Astrocyte of the cerebellum (primary cell): ENCODE results near the gene ADM.
A peak's percentile ranks its signal among the peaks of the same experiment; 100 is the strongest.
"Not testable (repeated sequence)": the region's sequence is repeated elsewhere in the genome, so short reads cannot be mapped to it uniquely, and the experiment has no call there.

Experiments used
- DNase-seq: peaks from one replicate; pipeline ENCODE4 v3.0.0-alpha.2; 2011; ENCODE audit warnings: low read depth
- H3K4me3 ChIP-seq: 2 replicates; pipeline ENCODE4 v1.5.1; 2011; ENCODE audit warnings: mild to moderate bottlenecking, low read depth, low read length, moderate library complexity
- in situ Hi-C: cut with HindIII; loops from 2 replicates; pipeline ENCODE4 v1.10.0; 2017; ENCODE audit warnings: low sequenced_read_pairs
- TF ChIP-seq, protein P1 (sequence below): IDR thresholded peaks from 2 replicates; pipeline ENCODE4 v1.5.1; 2012; ENCODE audit warnings: low read length, low read depth, moderate library complexity, mild to moderate bottlenecking; ENCODE audit errors: missing control alignments

ADM gene, protein sequence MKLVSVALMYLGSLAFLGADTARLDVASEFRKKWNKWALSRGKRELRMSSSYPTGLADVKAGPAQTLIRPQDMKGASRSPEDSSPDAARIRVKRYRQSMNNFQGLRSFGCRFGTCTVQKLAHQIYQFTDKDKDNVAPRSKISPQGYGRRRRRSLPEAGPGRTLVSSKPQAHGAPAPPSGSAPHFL

DNA sequence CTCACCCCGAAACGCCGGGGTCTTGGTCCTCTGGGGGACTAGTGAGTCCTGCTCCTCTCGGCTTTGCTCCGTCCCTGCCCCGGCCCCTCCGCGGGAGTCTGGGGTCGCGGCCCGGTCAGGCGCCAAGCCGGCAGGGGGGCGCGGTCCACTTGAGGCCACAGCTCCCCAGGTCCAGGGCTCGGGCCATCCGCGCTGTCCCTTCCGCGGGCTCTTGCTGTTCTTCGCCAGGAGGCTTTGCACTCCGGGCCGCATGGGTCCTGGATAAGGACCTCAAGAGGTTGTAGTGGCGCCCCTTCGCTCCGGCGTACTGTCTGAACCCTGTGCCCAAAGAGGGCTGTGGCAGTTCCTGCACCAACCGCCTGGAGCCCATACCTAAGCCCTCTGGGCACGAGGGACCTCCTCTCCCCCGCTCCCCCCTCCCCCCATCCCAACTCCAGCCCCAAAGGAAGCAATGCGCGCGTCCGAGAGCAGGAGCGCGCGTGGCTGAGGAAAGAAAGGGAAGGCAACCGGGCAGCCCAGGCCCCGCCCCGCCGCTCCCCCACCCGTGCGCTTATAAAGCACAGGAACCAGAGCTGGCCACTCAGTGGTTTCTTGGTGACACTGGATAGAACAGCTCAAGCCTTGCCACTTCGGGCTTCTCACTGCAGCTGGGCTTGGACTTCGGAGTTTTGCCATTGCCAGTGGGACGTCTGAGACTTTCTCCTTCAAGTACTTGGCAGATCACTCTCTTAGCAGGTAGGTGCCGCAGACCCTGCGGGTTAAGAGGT lies at the start of gene ADM:
ADM (plus strand) TSS at position 579 of the 767 bp plus-strand sequence. CDS start 628 bp downstream, outside the sequence.
- DNase-seq = peak; percentile 82
- peak within 1 kb of the TSS; percentile 84 for H3K4me3 ChIP-seq
- in situ Hi-C loops = loop anchor here (5.0 kb wide), 2 partner anchors 552 to 687 kb away; no protein-coding TSS in a partner anchor
- TF ChIP-seq, protein P1, sequence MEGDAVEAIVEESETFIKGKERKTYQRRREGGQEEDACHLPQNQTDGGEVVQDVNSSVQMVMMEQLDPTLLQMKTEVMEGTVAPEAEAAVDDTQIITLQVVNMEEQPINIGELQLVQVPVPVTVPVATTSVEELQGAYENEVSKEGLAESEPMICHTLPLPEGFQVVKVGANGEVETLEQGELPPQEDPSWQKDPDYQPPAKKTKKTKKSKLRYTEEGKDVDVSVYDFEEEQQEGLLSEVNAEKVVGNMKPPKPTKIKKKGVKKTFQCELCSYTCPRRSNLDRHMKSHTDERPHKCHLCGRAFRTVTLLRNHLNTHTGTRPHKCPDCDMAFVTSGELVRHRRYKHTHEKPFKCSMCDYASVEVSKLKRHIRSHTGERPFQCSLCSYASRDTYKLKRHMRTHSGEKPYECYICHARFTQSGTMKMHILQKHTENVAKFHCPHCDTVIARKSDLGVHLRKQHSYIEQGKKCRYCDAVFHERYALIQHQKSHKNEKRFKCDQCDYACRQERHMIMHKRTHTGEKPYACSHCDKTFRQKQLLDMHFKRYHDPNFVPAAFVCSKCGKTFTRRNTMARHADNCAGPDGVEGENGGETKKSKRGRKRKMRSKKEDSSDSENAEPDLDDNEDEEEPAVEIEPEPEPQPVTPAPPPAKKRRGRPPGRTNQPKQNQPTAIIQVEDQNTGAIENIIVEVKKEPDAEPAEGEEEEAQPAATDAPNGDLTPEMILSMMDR = peak; percentile 49

DNA sequence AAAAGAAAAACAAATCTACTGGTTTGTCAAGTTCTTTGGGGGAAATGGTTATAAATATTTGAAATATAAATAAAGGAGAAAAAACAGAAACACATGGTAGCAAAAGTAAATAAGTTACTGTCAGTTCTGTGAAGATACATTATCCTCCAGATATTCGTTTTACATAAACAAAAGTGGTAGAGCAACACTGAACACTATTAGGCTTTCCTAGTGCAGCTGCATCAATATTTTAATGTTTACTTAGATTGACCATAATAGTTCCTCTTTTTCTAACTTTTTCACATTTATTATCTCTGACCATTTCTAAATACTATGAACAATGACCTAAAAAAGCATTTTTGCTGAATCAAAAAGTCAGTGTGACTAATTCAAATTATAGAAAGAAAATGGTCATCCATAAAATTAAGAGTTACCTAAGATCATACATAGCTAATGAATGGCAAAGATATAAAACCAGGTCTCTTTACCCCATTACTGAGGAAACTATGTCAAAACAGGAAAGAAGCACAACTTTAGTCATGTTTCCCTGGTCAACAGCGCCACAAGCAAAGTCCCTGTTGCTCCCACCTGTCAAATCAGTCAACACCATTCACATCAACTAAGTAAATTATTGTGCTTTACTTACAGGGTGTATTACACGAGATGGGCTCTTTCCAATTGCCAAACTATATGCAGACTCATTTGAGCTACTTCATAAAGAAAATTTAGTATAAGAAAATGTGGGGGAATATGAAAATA lies 49.3 kb upstream of the ADM start:
- H3K4me3 ChIP-seq = no peak overlapping the region
- TF ChIP-seq, protein P1 = no peak
- no peak for DNase-seq
- in situ Hi-C loops = no loop called here

DNA sequence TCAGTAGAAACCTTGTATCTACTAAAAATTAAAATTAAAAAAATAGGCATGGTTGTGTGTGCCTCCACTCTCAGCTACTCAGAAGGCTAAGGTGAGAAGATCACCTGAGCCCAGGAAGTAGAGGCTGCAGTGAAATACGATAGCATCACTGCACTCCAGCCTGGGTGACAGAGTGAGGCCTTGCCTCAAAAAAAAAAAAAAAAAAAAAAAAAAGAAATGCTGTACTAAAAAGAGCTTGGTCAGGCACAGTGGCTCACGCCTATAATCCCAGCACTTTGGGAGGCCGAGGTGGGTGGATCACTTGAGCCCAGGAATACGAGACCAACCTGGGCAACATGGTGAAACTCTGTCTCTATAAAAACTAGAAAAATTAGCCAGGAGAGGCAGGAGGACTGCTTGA lies 47.4 kb upstream of the ADM start:
- TF ChIP-seq, protein P1 = no peak
- no peak for DNase-seq
- H3K4me3 ChIP-seq = no peak overlapping the region
- in situ Hi-C loops = no loop called here

DNA sequence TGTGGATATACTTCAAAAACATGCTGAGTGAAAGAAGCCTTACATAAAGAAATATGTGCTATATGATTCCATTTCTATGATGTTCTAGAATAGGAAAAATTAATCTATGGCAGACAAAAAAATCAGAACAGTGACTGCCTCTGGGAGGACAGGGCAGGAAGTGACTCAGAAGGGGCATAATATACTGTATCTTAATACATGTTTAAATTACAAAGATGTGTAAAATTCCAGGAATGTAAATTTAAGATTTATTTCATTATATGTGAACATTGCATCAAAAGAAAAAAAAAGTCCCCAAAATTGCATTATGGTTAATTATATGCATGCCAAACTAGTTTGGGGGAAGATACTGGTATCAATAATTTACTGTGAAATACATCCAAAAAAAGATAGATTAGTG lies 43.1 kb upstream of the ADM start:
- H3K4me3 ChIP-seq = no peak overlapping the region
- DNase-seq = no peak
- TF ChIP-seq, protein P1 = no peak
- in situ Hi-C loops = no loop called here

DNA sequence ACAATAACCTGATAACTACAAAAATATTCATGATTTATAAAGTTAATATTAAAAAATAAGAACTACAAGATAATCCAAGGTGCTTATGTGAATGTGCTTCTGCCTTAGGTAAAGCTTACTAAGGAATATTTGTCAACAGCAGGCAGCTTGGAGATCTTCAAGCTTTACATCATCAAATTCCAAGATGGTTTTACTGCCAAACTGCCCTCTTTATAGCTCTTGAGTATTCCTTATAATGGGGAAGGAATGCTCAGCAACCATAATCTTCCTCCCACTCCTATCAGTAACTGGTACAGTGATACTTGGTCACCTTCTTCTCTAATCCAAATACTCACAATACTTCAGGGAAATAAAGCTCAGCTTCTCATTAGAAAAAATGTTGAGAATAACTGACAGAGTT lies 40.9 kb upstream of the ADM start:
- TF ChIP-seq, protein P1 = no peak
- no peak overlapping the region for H3K4me3 ChIP-seq
- in situ Hi-C loops = no loop called here
- DNase-seq = peak; percentile 18

DNA sequence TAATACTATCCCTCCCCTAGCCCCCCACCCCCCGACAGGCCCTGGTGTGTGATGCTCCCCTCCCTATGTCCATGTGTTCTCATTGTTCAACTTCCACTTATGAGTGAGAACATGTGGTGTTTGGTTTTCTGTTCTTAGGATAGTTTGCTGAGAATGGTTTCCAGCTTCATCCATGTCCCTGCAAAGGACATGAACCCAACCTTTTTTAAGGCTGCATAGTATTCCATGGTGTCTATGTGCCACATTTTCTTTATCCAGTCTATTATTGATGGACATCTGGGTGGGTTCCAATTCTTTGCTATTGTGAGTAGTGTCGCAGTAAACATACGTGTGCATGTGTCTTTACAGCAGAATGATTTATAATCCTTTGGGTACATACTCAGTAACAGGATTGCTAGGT lies 40.2 kb upstream of the ADM start:
- in situ Hi-C loops, H3K4me3 ChIP-seq, DNase-seq: not testable (repeated sequence)
